Measurements from ENCODE around the gene CD302.

Gene CD302

DNA sequence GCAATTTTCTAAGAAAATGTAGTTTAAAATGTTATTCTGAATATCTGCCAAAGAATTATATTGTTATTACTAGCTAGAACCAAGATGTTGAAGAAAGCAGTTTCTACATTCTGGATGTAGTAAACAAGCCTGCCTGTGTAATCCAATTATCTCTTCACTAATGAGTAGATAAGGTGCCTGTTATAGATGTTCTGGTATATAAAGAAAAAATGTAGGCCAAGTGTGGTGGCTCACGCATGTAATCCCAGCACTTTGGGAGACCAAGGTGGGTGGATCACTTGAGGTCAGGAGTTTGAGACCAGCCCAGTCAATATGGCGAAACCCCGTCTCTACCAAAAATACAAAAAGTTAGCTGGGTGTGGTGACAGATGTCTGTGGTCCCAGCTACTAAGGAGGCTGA, 28.9 kb downstream of the CD302 start:
- no peaks in the 10 kb centered on the region for H3K27me3 ChIP-seq (ENCODE audit: insufficient read depth, low read depth, severe bottlenecking)
- TF ChIP-seq, protein P1, sequence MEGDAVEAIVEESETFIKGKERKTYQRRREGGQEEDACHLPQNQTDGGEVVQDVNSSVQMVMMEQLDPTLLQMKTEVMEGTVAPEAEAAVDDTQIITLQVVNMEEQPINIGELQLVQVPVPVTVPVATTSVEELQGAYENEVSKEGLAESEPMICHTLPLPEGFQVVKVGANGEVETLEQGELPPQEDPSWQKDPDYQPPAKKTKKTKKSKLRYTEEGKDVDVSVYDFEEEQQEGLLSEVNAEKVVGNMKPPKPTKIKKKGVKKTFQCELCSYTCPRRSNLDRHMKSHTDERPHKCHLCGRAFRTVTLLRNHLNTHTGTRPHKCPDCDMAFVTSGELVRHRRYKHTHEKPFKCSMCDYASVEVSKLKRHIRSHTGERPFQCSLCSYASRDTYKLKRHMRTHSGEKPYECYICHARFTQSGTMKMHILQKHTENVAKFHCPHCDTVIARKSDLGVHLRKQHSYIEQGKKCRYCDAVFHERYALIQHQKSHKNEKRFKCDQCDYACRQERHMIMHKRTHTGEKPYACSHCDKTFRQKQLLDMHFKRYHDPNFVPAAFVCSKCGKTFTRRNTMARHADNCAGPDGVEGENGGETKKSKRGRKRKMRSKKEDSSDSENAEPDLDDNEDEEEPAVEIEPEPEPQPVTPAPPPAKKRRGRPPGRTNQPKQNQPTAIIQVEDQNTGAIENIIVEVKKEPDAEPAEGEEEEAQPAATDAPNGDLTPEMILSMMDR (IDR thresholded peaks at IDR 0.05; ENCODE audit: low read depth, low read length): no peak
- H3K27ac ChIP-seq: no peak overlapping the region
- peaks cover 43% of the 10 kb centered on the region for H3K36me3 ChIP-seq
- no peaks in the 10 kb centered on the region for H3K9me3 ChIP-seq (ENCODE audit: severe bottlenecking)
- DNase-seq: no peak
- no peak overlapping the region for H3K4me3 ChIP-seq (ENCODE audit: low read depth, low read length)

DNA sequence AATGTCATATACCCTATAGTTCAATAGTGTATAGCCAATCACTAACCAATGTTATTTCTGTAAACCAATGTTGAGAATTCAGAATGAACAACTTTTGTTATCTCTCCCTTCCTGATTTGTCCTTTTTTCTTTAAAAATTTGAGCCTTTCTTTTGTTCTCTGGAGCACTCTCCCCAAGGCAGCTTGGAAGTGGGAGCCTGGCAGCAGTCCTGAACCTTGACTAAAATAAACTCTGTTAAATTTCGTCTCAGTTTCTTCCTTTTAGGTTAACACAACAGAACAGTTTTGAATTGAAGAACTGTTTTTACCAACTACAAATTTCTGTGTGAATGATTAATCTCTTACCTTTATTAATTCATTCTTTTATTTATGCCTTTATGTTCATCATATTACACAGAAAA, 35.9 kb downstream of the CD302 start:
- Histone ChIP-seq H3K27ac (no peak overlapping the region), H3K4me3 (ENCODE audit: low read depth, low read length) (no peak overlapping the region), H3K27me3 (ENCODE audit: insufficient read depth, low read depth, severe bottlenecking) (no peaks in the 10 kb centered on the region), H3K9me3 (ENCODE audit: severe bottlenecking) (no peaks in the 10 kb centered on the region), H3K36me3 (peaks cover 78% of the 10 kb centered on the region)
- no peak for DNase-seq
- TF ChIP-seq, protein P1 (IDR thresholded peaks at IDR 0.05; ENCODE audit: low read depth, low read length): no peak

DNA sequence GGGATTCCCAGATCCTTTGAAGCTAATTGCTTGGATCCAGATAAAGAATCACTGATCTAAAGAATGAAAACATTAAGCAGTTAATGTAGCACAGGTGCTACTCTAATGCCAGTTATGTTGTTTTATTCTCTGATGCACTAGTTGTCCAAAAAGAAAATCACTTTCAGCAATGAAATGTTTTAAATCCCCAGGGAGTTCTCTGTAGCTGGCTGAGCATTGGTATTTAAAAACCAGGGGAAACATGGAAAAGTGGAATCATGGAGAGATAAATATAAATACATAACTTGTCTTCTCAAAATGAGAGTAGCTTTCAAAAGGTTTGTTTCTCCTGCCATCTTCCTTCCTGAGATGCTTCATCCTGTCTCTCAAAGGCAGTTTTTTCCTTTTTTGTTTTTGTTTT, 37.7 kb downstream of the CD302 start:
- no peak for DNase-seq
- H3K36me3 ChIP-seq: peaks cover 79% of the 10 kb centered on the region
- no peak overlapping the region for H3K4me3 ChIP-seq (ENCODE audit: low read depth, low read length)
- TF ChIP-seq, protein P1 (IDR thresholded peaks at IDR 0.05; ENCODE audit: low read depth, low read length): no peak
- no peaks in the 10 kb centered on the region for H3K27me3 ChIP-seq (ENCODE audit: insufficient read depth, low read depth, severe bottlenecking)
- no peak overlapping the region for H3K27ac ChIP-seq
- no peaks in the 10 kb centered on the region for H3K9me3 ChIP-seq (ENCODE audit: severe bottlenecking)

DNA sequence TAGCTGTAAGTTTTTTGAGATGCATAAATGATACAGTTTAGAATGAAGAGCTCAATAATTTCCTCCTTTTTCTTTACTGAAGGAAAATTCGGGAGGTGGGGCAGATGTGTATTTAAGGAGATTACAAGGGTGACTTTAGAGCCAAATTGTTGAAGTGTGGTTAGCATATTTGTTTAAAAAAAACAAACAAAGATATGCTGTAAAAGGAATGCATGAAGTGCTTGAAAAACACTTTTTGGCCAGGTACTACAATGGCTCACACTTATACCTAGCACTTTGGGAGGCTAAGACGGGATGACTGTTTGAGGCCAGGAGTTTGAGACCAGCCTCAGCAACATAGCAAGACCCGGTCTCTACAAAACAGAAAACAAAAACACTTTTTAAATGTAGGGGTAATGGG, 38.4 kb downstream of the CD302 start:
- Histone ChIP-seq H3K36me3 (peaks cover 87% of the 10 kb centered on the region), H3K4me3 (ENCODE audit: low read depth, low read length) (no peak overlapping the region), H3K27ac (no peak overlapping the region), H3K9me3 (ENCODE audit: severe bottlenecking) (no peaks in the 10 kb centered on the region), H3K27me3 (ENCODE audit: insufficient read depth, low read depth, severe bottlenecking) (no peaks in the 10 kb centered on the region)
- TF ChIP-seq, protein P1 (IDR thresholded peaks at IDR 0.05; ENCODE audit: low read depth, low read length): no peak
- no peak for DNase-seq

DNA sequence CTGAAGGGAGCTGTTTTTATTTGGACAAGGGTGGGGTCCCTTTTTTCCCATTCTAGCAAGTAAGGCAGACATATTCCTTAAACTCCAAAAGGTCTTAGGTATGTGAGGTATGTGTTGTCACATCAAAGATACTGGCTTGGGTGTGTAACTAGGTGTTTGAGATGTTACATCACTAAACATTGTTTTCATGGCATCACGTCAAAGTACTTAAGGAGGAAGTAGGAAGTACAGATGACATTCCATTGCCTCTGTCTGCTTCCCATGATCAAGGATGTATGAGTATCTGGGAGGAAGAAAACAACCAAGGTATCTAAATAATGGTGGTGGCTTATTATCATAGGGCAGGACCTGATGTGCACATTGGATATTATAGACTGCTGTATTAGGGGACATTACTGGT, 39.3 kb downstream of the CD302 start:
- H3K27me3 ChIP-seq (ENCODE audit: insufficient read depth, low read depth, severe bottlenecking): no peaks in the 10 kb centered on the region
- no peak overlapping the region for H3K4me3 ChIP-seq (ENCODE audit: low read depth, low read length)
- no peaks in the 10 kb centered on the region for H3K9me3 ChIP-seq (ENCODE audit: severe bottlenecking)
- DNase-seq: no peak
- TF ChIP-seq, protein P1 (IDR thresholded peaks at IDR 0.05; ENCODE audit: low read depth, low read length): no peak
- H3K36me3 ChIP-seq: peaks cover 88% of the 10 kb centered on the region
- no peak overlapping the region for H3K27ac ChIP-seq

DNA sequence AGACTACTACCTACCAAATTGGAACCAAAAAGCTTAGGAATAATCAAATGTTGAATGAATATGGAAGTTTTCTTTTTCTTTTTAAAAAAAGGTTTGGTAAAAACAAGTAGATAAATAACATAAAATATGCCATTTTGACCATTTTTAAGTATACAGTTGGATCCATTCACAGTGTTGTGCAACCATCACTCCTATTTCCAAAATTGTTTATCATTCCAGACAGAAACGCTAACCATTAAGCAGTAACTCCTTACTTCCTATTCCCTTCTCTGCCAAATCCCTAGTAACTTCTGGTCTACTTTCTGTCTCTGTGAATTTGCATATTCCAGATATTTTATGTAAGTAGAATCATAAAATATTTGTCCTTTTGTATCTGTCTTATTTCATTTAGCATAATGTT, 39.8 kb downstream of the CD302 start:
- no peaks in the 10 kb centered on the region for H3K27me3 ChIP-seq (ENCODE audit: insufficient read depth, low read depth, severe bottlenecking)
- DNase-seq: no peak
- no peaks in the 10 kb centered on the region for H3K9me3 ChIP-seq (ENCODE audit: severe bottlenecking)
- TF ChIP-seq, protein P1 (IDR thresholded peaks at IDR 0.05; ENCODE audit: low read depth, low read length): no peak
- H3K27ac ChIP-seq: no peak overlapping the region
- H3K36me3 ChIP-seq: peaks cover 86% of the 10 kb centered on the region
- no peak overlapping the region for H3K4me3 ChIP-seq (ENCODE audit: low read depth, low read length)

Measured in WERI-Rb-1 (cell line).